COLO668 (cell line): ENCODE results near the gene GFRA4.
A peak's percentile ranks its signal among the peaks of the same experiment; 100 is the strongest.

Source experiments
- DNase-seq: peaks from one replicate; lab custom pipeline; 2025; ENCODE audit not compliant: unreplicated experiment; lab: John Stamatoyannopoulos, UW

Gene GFRA4

DNA sequence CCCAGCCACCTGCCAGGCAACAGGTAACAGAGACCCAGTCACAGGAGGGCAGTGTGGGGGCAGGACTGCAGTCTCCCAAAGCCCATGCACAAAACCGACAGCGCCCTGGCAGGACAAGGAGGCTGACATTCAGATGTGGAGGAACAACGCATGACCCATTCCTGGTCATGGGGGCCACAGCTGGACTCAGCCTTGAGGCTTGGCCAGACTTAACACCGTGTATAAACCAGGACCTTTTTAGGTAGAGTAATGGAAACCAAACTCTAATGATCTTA lies 8.1 kb downstream of the GFRA4 start:
- no peak for DNase-seq

DNA sequence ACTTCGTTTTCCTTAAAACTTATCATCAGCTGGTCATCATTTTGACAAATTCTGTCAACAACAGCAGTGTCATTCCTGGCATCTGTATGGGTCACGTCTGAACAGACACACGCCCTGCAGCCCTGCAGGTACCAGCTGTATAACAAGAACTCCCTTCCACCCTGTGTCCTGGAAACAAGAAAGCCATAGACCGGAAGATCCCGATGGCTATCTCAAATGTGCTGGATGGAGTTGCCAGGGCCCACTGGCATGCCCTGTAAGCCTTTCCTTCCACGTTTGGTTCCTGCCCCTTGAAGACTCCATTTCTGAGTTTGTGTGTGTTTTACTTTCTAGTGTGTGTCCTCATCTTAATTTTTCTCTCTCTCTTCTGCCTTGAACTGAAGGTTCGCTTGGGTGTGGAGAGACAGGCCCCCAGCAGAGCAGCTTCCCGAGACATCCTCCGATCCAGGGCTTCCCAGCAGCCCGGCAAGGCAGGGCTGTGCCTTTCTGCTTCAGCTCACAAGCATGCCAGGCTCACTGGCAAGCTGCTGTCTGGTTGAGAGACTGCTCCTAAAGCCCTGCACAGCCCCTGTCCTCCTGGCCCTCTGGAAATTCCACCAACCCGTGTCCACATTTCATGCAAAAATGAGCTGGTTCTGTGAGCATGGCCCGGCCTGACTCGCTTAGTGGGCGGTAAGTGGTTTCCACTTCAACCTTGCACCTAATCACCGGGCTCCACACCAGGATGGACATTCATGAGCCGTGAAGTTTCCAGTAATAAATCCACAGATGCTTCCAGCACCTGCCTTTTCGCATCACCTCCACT lies 8.7 kb downstream of the GFRA4 start:
- peak; percentile 94 for DNase-seq

DNA sequence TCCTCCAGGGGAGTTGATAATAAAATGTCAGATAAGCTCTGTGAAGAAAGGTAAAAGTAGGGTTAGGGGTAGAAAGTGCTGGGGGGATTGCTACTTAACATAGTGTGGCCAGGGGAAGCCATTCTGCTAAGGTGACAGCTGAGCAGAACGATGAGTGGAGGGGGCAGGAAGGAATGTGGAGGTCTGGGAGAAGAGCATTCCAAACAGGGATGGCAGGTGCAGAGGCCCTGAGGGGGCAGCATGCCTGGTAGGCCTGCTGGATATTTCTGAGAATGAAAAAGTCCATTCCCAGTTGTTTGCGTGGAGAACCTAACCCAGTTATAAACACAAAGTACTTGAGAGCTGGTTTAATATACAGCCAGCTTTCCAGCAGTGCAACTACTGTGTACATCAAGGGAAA lies 9.3 kb downstream of the GFRA4 start:
- DNase-seq = peak; percentile 42

DNA sequence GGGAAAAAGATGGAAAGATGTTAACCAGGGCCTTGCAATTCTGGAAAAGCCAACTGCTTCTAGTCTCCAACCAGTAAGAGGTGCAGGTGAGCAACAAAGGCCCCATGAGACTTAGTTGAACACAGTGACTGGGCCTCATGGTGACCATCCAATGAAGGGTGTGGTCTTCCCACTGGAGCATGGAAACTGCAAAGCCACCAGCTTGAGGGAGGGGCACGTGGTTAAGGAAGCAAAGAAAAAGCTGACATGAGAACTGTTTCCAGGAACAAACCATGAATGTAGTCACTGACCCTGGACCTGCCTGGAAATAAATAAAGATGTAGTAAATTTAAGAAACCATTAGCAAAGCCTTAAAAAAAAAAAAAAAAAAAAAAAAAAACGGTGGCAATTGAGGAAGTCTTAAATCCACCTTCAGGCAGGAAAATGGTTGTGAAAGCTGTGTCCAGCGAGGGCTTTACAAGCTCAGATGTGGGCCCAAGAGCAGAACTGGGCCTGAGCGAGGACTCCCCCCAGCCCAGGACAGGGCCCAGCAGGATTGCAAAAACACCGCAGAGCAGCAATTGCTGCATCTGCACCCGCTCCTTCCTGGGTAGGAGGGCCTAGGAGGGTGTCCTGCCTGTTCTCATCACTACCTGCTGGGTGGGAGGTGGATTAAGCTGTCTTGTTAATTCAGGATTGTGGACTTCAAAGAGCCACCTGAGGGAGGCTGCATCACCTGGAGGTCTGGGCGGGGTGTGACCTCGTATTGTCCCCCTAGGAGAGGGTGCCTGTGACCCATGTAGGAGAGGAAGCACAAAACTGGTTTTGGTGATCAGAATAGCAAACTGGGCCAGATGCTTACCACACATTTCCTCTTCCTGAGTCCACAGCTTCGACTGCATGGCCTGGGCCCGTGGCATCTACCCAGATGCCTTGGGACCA lies 10.3 kb downstream of the GFRA4 start:
- DNase-seq = peak; percentile 40

DNA sequence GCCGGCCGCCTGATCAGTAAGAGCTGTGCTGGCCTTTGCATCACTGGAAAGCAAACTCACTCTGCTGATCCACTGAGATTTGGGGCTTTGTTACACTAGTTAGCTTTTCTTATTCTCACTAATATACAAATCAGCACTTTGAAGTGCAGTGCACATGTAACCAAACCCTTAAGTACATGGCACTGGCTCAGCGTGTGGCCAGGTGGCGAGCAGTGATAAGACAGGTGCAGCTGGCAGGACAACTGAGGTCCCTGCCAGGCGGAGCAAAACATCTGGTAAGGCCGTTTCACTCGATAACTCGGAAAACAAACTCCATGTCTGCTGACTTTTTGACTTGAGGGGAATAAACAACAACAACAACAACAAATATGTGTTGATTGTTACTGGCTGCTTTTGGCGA lies 11.0 kb downstream of the GFRA4 start:
- peak; percentile 84 for DNase-seq

DNA sequence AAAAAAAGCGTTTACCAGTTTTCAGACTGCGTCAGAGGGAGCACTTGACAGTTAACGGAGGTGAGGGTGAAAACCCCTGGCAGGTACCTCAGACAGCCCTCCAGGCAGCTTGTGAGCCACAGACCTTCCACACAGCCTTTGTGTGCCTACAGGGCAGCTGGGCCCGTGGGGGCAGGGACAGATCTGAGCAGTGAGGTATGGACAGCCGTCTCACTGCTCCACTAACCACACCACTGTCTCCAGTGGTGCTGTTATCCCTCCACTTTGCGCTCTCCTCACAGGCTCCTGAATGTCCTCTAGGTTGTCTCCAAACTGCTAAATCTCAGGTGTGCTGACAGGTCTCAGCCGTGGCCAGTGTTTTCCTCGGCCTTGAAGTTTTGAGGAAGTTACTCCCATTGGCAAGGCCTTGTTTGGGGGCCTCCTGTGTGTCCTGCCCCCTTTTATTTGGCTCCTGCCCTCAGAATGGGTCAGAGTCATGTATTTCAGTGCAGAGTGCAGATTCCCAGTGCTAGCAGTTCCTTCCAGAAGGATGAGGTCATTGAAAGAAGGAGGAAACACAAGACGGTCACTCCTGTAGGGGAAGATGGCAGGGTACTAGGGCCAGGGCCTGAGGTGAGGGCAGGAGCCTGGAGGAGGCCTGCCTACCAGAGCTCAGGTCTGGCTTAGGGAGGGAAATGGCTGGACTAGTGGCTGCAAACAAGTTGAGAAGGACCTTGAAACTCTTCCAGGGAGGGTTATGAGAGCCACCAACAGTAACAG lies 11.8 kb downstream of the GFRA4 start:
- DNase-seq = peak; percentile 85

DNA sequence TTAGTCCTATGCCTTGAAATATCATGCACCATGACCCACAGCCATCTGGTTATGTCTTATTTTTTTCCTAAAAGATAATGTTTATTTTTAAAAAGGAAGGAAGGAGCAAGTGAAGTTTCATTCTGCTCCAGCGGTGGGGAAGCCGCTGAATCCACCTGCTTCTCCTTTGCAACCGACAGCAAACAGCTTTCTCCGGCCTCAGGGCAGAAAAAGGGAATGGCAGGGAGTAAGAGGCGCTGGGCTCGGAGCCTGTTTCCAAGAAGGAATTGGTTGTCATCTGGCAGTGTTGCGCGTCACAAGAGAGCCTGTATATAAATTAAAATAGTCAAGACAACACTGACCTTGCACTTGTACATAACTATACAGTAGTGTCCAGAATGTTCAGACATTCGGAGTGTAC lies 14.2 kb downstream of the GFRA4 start:
- no peak for DNase-seq

DNA sequence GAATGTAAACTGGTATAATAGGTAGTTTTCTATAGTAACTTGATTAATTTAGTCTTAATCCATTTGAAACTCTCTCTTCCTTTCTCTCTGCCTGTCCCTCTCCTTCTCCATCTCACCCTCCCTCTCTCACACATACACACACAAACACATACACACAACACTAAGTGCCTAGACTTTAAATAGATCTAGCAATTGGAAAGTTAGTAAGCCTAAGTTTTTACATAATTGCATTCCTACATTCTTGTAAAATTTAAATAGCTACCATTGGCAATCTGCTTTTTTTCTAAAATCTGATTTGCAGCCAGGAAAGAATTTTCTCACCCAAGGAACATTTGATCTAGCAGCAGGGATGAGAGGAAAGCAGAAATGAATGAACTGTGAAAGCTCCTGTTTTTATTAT lies 15.7 kb downstream of the GFRA4 start:
- no peak for DNase-seq

DNA sequence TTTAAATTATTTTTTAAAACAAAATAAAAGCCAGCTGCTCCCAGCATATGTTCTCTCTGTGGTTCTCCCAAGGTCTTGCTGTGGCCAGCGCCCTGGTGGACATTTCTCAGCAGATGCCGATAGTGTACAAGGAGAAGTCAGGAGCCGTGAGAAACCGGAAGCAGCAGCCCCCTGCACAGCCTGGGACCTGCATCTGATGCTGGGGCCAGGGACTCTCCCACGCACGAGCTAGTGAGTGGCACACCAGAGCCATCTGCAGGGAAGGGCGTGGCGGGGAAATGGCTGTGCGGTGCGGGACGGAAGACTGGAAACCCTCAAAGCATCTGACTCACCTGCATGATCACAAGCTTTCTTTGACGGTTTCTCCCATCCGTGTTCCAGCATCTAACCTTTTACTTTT lies 16.5 kb downstream of the GFRA4 start:
- no peak for DNase-seq

DNA sequence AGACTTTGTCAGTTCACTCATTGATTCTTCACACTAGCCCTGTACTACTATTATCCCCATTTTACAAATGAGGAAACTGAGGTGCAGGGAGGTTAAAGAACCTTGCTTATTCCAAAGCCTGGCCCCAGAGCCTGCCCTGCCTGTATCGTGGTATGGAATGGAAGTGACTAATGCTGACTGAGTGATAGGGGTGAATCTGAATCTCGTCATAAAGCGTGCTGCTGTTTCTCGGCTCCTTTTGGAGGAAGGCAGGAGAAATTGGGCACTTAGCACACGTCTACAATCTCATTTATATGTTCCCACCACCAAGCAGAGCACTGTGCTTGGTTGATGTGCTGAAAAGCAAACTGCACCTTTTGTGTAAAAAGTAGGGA lies 17.1 kb downstream of the GFRA4 start:
- DNase-seq = no peak

DNA sequence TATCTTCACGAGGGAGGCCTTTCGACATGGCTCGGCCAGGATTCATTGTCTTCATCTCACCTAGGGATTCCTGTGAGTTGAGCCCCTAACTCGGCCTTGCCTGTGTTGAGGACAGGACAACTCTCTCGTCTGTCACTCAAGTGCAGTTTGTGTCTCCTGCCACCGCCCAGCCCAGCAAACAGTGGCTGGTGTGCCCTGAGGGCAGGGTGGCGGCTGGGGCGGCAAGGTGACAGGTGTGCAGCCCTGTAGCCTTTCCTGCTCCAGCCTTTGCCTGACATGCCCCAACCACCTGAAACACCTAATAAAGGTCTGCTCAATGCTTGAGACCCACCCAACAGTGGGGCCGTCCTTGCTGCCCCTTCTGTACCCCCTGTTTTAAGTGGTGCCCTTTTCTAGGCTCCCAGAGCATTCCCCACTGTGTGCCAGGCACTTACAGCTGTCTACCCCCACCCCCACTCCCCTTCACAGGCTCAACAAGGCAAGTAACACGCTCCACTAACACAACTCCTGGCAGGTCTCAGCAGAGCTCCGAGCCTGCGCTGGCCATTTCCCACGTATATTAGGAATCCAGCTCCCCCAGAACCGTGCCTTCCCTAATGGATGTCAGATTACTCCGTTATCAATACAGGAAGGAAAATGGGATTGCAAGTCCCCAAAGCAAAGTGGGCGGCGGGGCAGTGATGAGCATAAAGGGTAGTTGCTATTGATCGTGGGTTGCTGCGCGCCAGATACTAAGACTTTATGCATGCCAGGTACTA lies 17.7 kb downstream of the GFRA4 start:
- DNase-seq = peak; percentile 88

DNA sequence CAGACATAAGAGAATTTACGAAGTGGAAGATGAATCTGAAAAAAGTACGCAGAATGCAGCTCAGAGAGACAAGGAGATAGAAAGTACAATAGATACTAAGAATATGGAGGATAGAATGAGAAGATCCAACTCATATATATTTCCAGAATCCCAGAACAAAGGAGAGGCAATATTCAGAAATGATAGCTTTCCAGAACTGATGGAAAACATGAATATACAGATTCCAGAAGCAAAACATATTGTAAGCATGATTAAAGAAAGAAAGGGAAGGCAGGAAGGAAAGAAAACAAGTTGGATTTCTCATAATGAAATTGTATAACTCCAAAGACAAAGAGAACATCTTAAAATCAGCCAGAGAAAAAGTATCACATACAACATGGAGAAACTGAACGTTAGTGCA lies 22.9 kb downstream of the GFRA4 start:
- DNase-seq = no peak

DNA sequence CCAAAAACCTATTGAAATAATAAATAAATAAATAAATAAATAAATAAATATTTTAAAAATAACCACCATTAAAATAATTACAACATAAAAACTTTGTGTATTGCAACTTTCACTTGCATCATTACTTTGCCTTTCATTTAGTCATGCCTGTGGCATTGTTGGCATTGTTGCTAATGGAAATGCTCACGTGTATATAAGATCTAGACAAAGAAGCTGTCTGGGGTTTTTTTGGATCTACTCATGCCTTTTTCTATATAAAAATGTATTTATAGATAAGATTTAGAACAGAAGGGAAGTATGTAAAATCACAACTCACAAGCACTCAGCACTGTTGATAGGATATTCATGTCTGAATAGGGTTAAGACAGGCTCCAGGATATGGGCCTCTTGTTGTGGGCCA lies 27.9 kb downstream of the GFRA4 start:
- no peak for DNase-seq

DNA sequence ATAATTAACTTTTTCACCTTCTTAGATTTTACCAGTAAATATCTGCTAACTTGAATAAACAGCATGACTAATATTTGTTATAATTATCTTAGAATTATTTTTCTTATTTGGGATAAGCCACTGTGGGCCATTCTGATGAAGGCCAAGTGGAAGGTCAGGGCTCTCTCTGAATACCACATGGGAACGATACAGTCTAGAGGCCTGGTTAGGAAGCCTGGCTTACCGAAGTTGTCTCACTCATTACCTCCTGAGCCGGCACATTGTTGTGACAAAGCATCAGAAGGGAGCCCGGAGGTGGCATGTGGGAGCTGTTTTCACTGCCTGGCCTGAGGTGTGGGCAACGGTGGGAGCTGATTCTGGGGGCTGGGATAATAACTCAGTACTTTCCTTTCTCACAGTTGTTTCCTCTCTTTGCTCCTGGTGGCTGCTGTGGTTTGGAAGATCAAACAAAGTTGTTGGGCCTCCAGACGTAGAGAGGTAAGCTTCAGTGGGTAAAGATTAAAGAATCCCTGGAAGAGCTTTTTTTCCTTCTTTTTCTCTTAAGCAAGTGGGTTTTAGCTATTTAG lies 29.2 kb downstream of the GFRA4 start:
- DNase-seq = no peak

DNA sequence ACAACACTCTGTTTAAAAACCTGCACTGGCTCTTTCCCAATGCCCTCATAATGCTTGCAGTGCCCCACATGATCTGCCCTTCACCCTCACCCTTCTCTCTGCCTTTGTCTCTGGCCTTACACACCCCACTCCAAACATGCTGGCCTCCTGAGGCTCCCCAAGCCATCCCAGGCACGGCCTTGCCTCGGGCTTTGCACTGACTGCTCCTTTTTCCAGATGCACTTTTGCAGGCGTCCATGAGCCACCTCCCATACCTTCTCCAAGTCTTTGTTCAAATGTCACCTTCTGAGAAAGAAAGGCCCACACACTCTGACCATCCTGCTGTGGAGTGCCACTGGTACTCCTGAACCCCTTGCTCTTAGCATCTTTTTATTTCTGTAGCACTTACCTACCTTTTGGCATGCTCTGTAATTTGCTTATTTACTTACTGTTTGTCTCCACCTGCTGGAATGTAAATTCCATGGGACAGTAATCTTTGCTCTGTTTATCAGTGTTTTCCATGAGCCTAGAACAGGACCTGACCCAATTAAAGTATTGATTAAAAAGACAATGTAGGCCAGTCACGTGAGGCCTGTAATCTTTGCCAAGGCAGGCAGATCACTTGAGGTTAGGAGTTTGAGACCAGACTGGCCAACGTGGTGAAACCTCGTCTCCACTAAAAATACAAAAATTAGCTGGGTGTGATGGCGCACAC lies 30.7 kb downstream of the GFRA4 start:
- no peak for DNase-seq

DNA sequence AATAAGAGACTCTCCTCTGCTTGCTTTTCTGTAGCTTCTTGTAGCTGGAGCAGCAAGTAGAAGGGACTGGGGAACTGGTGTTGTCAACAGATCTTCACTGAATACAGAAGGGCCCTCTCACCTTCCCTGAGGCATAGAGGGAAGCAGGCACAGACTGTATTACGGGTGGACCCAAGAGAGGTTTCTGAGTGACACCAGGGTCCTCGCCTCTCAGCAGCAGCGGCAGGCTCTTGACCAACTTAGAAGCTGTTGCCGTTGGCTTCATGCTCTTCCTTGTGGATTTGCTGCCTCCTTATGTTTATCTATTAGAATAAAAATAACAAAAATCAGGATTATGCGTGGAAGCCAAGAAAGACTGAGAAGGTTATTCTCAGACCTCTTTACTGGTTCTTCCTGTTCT lies 31.7 kb downstream of the GFRA4 start:
- DNase-seq = no peak

DNA sequence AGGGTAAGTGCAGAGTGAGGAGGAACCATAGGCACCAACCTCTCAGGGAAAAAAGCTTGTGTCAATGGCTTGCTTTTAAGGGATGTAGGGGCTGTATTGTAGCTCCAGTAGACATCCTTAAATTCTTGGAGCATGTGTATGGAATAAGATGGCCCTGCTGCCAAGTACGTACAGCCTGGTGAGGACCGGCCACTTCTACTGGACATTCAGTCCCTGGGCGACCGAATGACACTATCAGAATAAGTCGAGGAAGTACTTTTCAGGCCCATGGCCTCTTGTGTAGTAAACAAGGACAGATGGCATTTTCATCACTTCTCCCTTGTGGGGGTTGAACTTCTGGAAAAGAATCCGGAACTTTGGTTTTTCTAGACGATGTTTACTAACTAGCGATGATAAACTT lies 32.8 kb downstream of the GFRA4 start:
- DNase-seq = no peak

DNA sequence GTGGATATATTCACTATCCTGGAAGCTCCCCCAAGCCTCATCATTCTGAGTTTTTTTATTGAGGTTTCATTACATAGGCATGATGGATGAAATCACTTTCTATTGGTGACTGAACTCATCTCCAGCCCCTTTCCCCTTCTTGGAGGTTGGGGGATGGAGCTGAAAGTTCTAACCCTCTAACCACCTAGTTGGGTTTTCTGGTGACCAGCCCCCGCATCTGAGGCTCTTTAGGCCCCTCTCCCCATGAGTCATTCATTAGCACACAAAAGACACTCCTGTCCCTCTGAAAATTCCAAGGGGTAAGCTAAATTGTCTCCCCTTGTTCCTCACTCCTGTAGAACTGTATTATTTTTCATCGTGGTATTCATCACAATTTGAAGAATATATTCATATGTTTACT lies 33.3 kb downstream of the GFRA4 start:
- no peak for DNase-seq

DNA sequence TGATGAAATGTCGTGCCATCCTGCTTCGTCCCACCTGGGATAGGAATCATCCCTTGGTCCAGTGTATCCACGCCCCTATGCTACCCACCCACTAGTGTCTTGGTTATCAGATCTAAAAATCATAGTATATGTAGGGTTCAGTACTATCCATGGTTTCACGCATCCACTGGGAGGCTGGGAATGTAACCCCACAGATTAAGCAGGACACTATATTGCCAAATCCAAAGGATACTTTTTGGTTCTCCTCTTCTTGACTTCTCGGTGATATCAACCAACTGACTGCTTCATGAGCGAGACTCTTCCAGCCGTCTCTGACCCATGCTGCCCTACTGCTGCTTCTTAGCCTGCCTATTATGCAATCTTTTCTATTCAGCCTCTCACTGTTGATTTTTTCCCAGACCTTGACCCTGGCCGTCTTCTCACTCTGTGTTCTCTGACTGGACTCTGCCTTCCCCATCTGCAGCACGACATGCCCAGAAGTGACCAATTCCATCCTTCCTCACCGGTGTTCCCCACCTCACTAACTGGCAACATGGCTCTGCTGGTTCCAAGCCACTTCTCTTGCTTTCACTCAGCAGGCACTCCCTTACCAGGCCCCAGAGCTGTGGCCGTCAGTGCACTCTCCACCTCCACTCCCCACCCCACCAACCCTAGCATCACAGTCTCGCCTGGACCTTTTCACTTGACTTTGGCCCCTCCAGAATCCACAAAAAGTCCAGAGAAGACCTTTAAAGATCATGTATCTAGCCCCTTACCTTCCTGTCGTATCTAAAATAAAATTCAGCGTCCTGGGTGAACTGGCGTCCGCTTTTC lies 34.5 kb downstream of the GFRA4 start:
- no peak for DNase-seq
